ENCODE results near the gene LILRB5. TPM values are rescaled to one million over a fixed set of nuclear protein-coding genes. Genes with fewer than 3 reads are reported as not detected.

LILRB5 gene
- total RNA-seq (5.9 TPM), polyA plus RNA-seq (ENCODE audit: insufficient read depth, low read depth, low replicate concordance) (1.1 TPM)
- long read RNA-seq, donor 1, result 0 reads
- long read RNA-seq, donor 2, result 0 reads
- long read RNA-seq, donor 3, result 0 reads
- long read RNA-seq, donor 4, partial matches to known transcripts, result 0 of 1 reads
- long read RNA-seq, donor 4, other reads (novel, unspliced or antisense), result 0 of 1 reads
- long read RNA-seq, donor 5, result 0 reads
- long read RNA-seq, donor 6, result 0 reads
- long read RNA-seq, donor 7, partial matches to known transcripts, result 0 of 1 reads
- long read RNA-seq, donor 7, other reads (novel, unspliced or antisense), result 1 of 1 reads
- long read RNA-seq, donor 8, result 0 reads
- long read RNA-seq, donor 9, result 0 reads
- long read RNA-seq, donor 10, result 0 reads

- H3K9ac ChIP-seq (ENCODE audit: low read length in 3 of 3), result no peak within 1 kb of the TSS
- H3K27ac ChIP-seq (ENCODE audit: low read depth in 2 of 2, low read length in 2 of 2), result no peak within 1 kb of the TSS
- FAIRE-seq (no peak), DNase-seq (no peak)
- H3K4me1 ChIP-seq (ENCODE audit: control insufficient read depth in 2 of 3, insufficient read depth in 2 of 3, low read depth in 1 of 3, low read length in 3 of 3), result no peaks in the 10 kb centered on the region
- H3K36me3 ChIP-seq (ENCODE audit: control insufficient read depth in 2 of 3, insufficient read depth in 3 of 3, low read length in 3 of 3), result no peaks in the 10 kb centered on the region
- H3K9me3 ChIP-seq (ENCODE audit: control insufficient read depth in 2 of 3, insufficient read depth in 1 of 3, low read length in 3 of 3), result no peaks in the 10 kb centered on the region
- intact Hi-C loops (cut with DNase I), result no loop called here
- TF ChIP-seq CTCF (IDR thresholded peaks at IDR 0.05; ENCODE audit: borderline replicate concordance, extremely low read depth, insufficient read depth), result no peak
- no peak within 1 kb of the TSS for H3K4me3 ChIP-seq (ENCODE audit: low read length in 3 of 3)
- H3K27me3 ChIP-seq (ENCODE audit: control insufficient read depth, insufficient read depth, low read length), result no peaks in the 10 kb centered on the region
Measured at GRCh38 chr19:54257116-54257480, at the start of gene LILRB5. Gene LILRB5, minus strand, starts transcription at chr19:54257273. Its CDS starts 80 bp downstream, at chr19:54257193.

GRCh38 chr19:54305141-54305540 is 48.1 kb upstream of the LILRB5 start:
- FAIRE-seq, result no peak
- intact Hi-C loops (cut with DNase I), result no loop called here

GRCh38 chr19:54302257-54302656 is 45.2 kb upstream of the LILRB5 start:
- intact Hi-C loops (cut with DNase I), result no loop called here
- Histone ChIP-seq H3K9me3 (ENCODE audit: control insufficient read depth in 2 of 3, insufficient read depth in 1 of 3, low read length in 3 of 3) (no peaks in the 10 kb centered on the region), H3K27ac (ENCODE audit: low read depth in 2 of 2, low read length in 2 of 2) (no peak overlapping the region), H3K4me1 (ENCODE audit: control insufficient read depth in 2 of 3, insufficient read depth in 2 of 3, low read depth in 1 of 3, low read length in 3 of 3) (no peaks in the 10 kb centered on the region), H3K4me3 (ENCODE audit: low read length in 3 of 3) (no peak overlapping the region), H3K9ac (ENCODE audit: low read length in 3 of 3) (no peak overlapping the region), H3K27me3 (ENCODE audit: control insufficient read depth, insufficient read depth, low read length) (no peaks in the 10 kb centered on the region), H3K36me3 (ENCODE audit: control insufficient read depth in 2 of 3, insufficient read depth in 3 of 3, low read length in 3 of 3) (no peaks in the 10 kb centered on the region)
- DNase-seq (no peak), FAIRE-seq (no peak)
- no peak for TF ChIP-seq CTCF (IDR thresholded peaks at IDR 0.05; ENCODE audit: borderline replicate concordance, extremely low read depth, insufficient read depth)

More at GRCh38 chr19:54305141-54305540, 48.1 kb upstream of the LILRB5 start:
- Histone ChIP-seq H3K4me3 (ENCODE audit: low read length in 3 of 3) (no peak overlapping the region), H3K4me1 (ENCODE audit: control insufficient read depth in 2 of 3, insufficient read depth in 2 of 3, low read depth in 1 of 3, low read length in 3 of 3) (no peaks in the 10 kb centered on the region), H3K36me3 (ENCODE audit: control insufficient read depth in 2 of 3, insufficient read depth in 3 of 3, low read length in 3 of 3) (no peaks in the 10 kb centered on the region), H3K27ac (ENCODE audit: low read depth in 2 of 2, low read length in 2 of 2) (no peak overlapping the region), H3K9me3 (ENCODE audit: control insufficient read depth in 2 of 3, insufficient read depth in 1 of 3, low read length in 3 of 3) (no peaks in the 10 kb centered on the region), H3K27me3 (ENCODE audit: control insufficient read depth, insufficient read depth, low read length) (no peaks in the 10 kb centered on the region), H3K9ac (ENCODE audit: low read length in 3 of 3) (no peak overlapping the region)
- no peak for TF ChIP-seq CTCF (IDR thresholded peaks at IDR 0.05; ENCODE audit: borderline replicate concordance, extremely low read depth, insufficient read depth)
- DNase-seq, result no peak

All from kidney (tissue), 22 donors.